ENCODE results near the gene MYOM3. TPM values are rescaled to one million over a fixed set of nuclear protein-coding genes. Genes with fewer than 3 reads are reported as not detected.

The MYOM3 gene
- total RNA-seq, 1 experiment from 2014 or later = 0.03 TPM

DNA sequence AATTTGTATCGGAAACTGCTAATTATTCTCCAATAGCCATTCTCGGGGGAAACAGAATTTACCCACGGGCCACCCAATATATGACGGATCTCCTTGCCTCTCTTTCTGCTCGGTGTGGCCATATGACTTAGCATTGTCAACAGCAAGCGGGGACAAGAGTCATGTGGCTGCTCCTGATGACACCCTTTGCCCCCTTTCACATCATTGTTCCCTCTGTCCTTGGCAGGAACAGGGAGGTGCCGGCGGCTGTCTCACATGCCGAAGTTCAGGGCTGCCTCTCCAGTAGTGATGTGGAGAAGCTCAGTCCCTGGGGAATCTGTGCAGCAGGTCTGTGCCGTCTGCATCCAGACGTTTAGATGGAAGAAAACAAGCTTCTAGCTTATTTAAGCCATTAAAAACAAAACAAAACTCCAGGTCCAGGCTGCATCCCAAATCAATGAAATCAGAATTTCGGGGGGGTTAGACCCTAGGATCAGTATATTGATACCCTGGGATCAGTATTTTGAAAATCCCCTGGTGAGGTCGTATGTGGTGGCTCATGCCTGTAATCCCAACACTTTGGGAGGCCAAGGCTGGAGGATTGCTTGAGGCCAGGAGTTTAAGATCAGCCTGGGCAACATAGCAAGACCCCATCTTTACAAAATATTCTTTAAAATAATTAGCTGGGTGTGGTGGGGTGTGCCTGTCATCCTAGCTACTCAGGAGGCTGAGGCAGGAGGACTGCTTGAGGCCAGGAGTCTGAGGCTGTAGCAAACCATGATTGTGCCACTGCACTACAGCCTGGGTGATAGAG lies 10.8 kb downstream of the MYOM3 start:
- no peak for DNase-seq
- Histone ChIP-seq H3K4me3 (ENCODE audit: insufficient read depth, low read depth, low read length) (no peak overlapping the region), H3K27me3 (ENCODE audit: control insufficient read depth, insufficient read depth, low read length) (no peaks in the 10 kb centered on the region), H3K36me3 (replicated peaks; ENCODE audit: control insufficient read depth, insufficient read depth, low read length) (no peaks in the 10 kb centered on the region)

- Histone ChIP-seq H3K36me3 (replicated peaks; ENCODE audit: control insufficient read depth, insufficient read depth, low read length) (no peaks in the 10 kb centered on the region), H3K27me3 (ENCODE audit: control insufficient read depth, insufficient read depth, low read length) (no peaks in the 10 kb centered on the region), H3K4me3 (ENCODE audit: insufficient read depth, low read depth, low read length) (no peak overlapping the region)
- no peak for DNase-seq
These were observed 12.8 kb downstream of the MYOM3 start for GRCh38 chr1:24098943-24099638.

- Histone ChIP-seq H3K27me3 (ENCODE audit: control insufficient read depth, insufficient read depth, low read length) (no peaks in the 10 kb centered on the region), H3K36me3 (replicated peaks; ENCODE audit: control insufficient read depth, insufficient read depth, low read length) (no peaks in the 10 kb centered on the region), H3K4me3 (ENCODE audit: insufficient read depth, low read depth, low read length) (no peak overlapping the region)
- DNase-seq = no peak
These were observed 13.8 kb downstream of the MYOM3 start for GRCh38 chr1:24098102-24098501.

GRCh38 chr1:24097663-24098062 lies 14.3 kb downstream of the MYOM3 start:
- H3K27me3 ChIP-seq (ENCODE audit: control insufficient read depth, insufficient read depth, low read length) = no peaks in the 10 kb centered on the region
- no peaks in the 10 kb centered on the region for H3K36me3 ChIP-seq (replicated peaks; ENCODE audit: control insufficient read depth, insufficient read depth, low read length)
- DNase-seq = no peak
- no peak overlapping the region for H3K4me3 ChIP-seq (ENCODE audit: insufficient read depth, low read depth, low read length)

GRCh38 chr1:24096739-24097103 lies 15.2 kb downstream of the MYOM3 start:
- no peaks in the 10 kb centered on the region for H3K27me3 ChIP-seq (ENCODE audit: control insufficient read depth, insufficient read depth, low read length)
- no peaks in the 10 kb centered on the region for H3K36me3 ChIP-seq (replicated peaks; ENCODE audit: control insufficient read depth, insufficient read depth, low read length)
- no peak overlapping the region for H3K4me3 ChIP-seq (ENCODE audit: insufficient read depth, low read depth, low read length)
- no peak for DNase-seq

GRCh38 chr1:24096009-24096738 lies 15.8 kb downstream of the MYOM3 start:
- Histone ChIP-seq H3K27me3 (ENCODE audit: control insufficient read depth, insufficient read depth, low read length) (no peaks in the 10 kb centered on the region), H3K4me3 (ENCODE audit: insufficient read depth, low read depth, low read length) (no peak overlapping the region), H3K36me3 (replicated peaks; ENCODE audit: control insufficient read depth, insufficient read depth, low read length) (no peaks in the 10 kb centered on the region)
- no peak for DNase-seq

DNA sequence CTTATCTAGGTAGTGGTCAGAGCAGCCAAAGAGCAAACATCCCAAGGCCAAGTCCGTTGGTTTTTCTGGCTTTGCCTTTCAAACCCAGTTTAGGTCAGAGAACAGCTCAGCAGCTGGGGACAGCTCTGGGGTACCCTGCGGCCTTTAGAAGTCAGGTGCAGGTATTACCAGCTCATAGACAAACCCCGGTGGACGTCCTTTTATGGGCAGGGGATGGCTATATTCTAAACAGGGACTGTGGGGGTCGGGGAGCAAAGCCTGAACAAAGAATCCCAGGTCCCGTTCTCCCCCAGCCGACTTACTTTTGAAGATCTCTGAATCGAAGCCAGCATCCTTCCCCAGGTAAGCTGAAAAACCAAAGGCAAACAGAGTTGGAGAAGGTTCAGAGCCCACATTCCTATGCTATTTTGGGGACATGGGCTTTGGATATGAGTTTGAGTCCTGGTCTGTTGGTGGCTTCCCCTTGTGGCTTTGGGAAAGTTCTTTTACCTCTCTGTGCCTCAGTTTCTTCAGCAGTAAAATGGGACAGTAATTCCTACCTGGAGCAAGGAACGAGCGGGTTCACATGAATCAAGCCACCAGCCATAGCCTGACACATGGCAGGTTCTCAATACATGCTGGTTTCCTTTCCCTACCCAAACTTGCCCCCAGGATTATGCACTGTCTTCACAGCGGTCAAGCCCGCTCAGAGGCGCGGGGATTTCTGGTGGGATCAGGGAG lies 16.6 kb downstream of the MYOM3 start:
- Histone ChIP-seq H3K4me3 (ENCODE audit: insufficient read depth, low read depth, low read length) (no peak overlapping the region), H3K36me3 (replicated peaks; ENCODE audit: control insufficient read depth, insufficient read depth, low read length) (no peaks in the 10 kb centered on the region), H3K27me3 (ENCODE audit: control insufficient read depth, insufficient read depth, low read length) (no peaks in the 10 kb centered on the region)
- DNase-seq = peak; percentile 50

DNA sequence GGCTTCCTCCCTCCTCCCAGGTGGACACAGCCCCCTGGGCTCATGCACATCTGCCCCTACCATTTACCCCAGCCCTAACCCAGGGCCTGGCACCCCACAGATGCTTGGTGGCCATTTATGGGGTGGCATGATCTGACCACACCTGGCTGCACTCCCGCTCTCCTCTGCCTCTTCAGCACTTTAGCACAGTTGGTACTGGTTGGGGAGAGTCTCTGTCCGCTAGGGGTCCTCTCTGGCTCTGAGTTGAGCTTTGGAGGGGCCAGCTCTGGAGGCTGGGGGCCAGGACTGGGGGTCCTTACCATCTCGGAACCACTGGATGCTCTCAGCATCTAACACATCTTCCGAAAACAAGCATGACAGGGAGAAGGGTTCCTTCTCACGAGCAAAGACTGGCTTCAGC lies 17.4 kb downstream of the MYOM3 start:
- Histone ChIP-seq H3K4me3 (ENCODE audit: insufficient read depth, low read depth, low read length) (no peak overlapping the region), H3K27me3 (ENCODE audit: control insufficient read depth, insufficient read depth, low read length) (no peaks in the 10 kb centered on the region), H3K36me3 (replicated peaks; ENCODE audit: control insufficient read depth, insufficient read depth, low read length) (no peaks in the 10 kb centered on the region)
- DNase-seq = peak; percentile 76

GRCh38 chr1:24093732-24094131 lies 18.2 kb downstream of the MYOM3 start:
- DNase-seq = no peak
- H3K27me3 ChIP-seq (ENCODE audit: control insufficient read depth, insufficient read depth, low read length) = no peaks in the 10 kb centered on the region
- H3K4me3 ChIP-seq (ENCODE audit: insufficient read depth, low read depth, low read length) = no peak overlapping the region
- no peaks in the 10 kb centered on the region for H3K36me3 ChIP-seq (replicated peaks; ENCODE audit: control insufficient read depth, insufficient read depth, low read length)

- no peaks in the 10 kb centered on the region for H3K36me3 ChIP-seq (replicated peaks; ENCODE audit: control insufficient read depth, insufficient read depth, low read length)
- H3K4me3 ChIP-seq (ENCODE audit: insufficient read depth, low read depth, low read length) = no peak overlapping the region
- peak; percentile 29 for DNase-seq
These were observed 19.0 kb downstream of the MYOM3 start for GRCh38 chr1:24092979-24093378.

DNA sequence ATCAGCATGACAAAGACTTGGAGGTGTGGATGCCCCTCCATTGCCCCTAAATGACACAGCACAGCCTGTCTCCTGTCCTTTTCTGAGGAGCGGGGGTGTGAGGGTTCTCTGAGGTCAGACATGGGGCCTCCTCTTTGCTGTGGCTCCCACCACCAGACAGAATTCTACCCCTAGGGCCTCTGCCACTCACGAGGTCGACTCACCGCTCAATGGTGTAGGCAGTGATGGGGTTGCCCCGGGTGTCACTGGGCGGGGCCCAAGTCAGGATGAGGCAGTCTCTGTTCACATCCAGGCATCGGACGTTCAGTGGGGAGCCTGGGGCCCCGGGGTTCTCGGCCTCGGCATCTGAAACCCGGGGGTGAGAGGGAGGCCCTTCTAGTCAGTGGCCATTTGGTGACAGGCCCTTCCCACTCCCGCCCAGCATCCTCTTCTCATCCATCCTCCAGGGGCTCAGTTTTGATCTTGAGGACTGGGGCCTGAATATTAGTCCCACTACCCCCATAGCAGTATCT lies 19.9 kb downstream of the MYOM3 start:
- no peak overlapping the region for H3K4me3 ChIP-seq (ENCODE audit: insufficient read depth, low read depth, low read length)
- DNase-seq = peak; percentile 39
- H3K36me3 ChIP-seq (replicated peaks; ENCODE audit: control insufficient read depth, insufficient read depth, low read length) = no peaks in the 10 kb centered on the region
- H3K27me3 ChIP-seq (ENCODE audit: control insufficient read depth, insufficient read depth, low read length) = no peaks in the 10 kb centered on the region

More at GRCh38 chr1:24092979-24093378, 19.0 kb downstream of the MYOM3 start:
- no peaks in the 10 kb centered on the region for H3K27me3 ChIP-seq (ENCODE audit: control insufficient read depth, insufficient read depth, low read length)

DNA sequence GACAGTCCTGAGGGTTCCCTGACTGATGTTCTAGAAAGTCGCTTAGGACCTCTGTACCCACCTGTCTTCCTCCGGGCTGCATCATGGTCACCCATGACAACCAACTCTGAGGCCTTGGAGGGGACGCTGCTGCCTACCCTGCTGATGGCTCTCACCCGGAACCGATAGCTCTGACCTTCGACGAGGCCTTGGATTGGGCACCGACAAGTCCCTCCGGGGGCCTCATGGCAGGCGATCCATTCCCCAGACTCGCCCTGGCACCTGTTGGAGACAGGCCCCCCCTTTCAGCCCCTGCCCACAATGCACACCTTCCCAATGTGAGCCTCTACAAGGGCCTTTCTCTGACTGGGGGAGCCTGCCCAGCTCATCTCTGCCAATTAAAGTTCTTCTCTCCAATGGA lies 21.2 kb downstream of the MYOM3 start:
- no peak for DNase-seq
- no peak overlapping the region for H3K4me3 ChIP-seq (ENCODE audit: insufficient read depth, low read depth, low read length)
- H3K36me3 ChIP-seq (replicated peaks; ENCODE audit: control insufficient read depth, insufficient read depth, low read length) = no peaks in the 10 kb centered on the region
- H3K27me3 ChIP-seq (ENCODE audit: control insufficient read depth, insufficient read depth, low read length) = no peaks in the 10 kb centered on the region

GRCh38 chr1:24089743-24090555 lies 22.0 kb downstream of the MYOM3 start:
- no peak for DNase-seq
- H3K36me3 ChIP-seq (replicated peaks; ENCODE audit: control insufficient read depth, insufficient read depth, low read length) = no peaks in the 10 kb centered on the region
- no peak overlapping the region for H3K4me3 ChIP-seq (ENCODE audit: insufficient read depth, low read depth, low read length)
- H3K27me3 ChIP-seq (ENCODE audit: control insufficient read depth, insufficient read depth, low read length) = no peaks in the 10 kb centered on the region

Measured in H7 (cell line).